H4 (cell line): Measurements from ENCODE around the gene IQGAP1. TPM values are rescaled to one million over a fixed set of nuclear protein-coding genes. Genes with fewer than 3 reads are reported as not detected.

Source experiments
- DNase-seq: peaks from one replicate; pipeline ENCODE4 v3.0.0-alpha.2; 2015; ENCODE audit warnings: low spot score
- total RNA-seq: library from RNA; depleted of rRNA; stranded (reverse); fragments of >200 nt; shearing (Covaris generic); gene quantifications from 2 replicates; pipeline ENCODE4 v1.2.3, GENCODE V29; 2014

IQGAP1 gene
- total RNA-seq, 1 experiment from 2014 or later: 53.3 TPM

- no peak for DNase-seq
Measured at GRCh38 chr15:90441027-90441426, 53.0 kb downstream of the IQGAP1 start.

- DNase-seq: no peak
Measured at GRCh38 chr15:90442423-90442822, 54.4 kb downstream of the IQGAP1 start.

GRCh38 chr15:90449206-90449735 lies 61.2 kb downstream of the IQGAP1 start:
- no peak for DNase-seq

GRCh38 chr15:90451053-90451850 lies 63.2 kb downstream of the IQGAP1 start:
- DNase-seq: peak; percentile 41

- DNase-seq: no peak
Measured at GRCh38 chr15:90456236-90456635, 68.2 kb downstream of the IQGAP1 start.

- no peak for DNase-seq
Measured at GRCh38 chr15:90458061-90458460, 70.0 kb downstream of the IQGAP1 start.

- DNase-seq: no peak
Measured at GRCh38 chr15:90459368-90459767, 71.3 kb downstream of the IQGAP1 start.

- no peak for DNase-seq
Measured at GRCh38 chr15:90460142-90460824, 72.2 kb downstream of the IQGAP1 start.

GRCh38 chr15:90463381-90463780 lies 75.3 kb downstream of the IQGAP1 start:
- peak; percentile 15 for DNase-seq

- no peak for DNase-seq
Measured at GRCh38 chr15:90465140-90465929, 77.3 kb downstream of the IQGAP1 start.

- DNase-seq: no peak
Measured at GRCh38 chr15:90465930-90466567, 78.0 kb downstream of the IQGAP1 start.

- no peak for DNase-seq
Measured at GRCh38 chr15:90469723-90470122, 81.7 kb downstream of the IQGAP1 start.

GRCh38 chr15:90470453-90470852 lies 82.4 kb downstream of the IQGAP1 start:
- DNase-seq: no peak

- DNase-seq: no peak
Measured at GRCh38 chr15:90471126-90471525, 83.1 kb downstream of the IQGAP1 start.

- no peak for DNase-seq
Measured at GRCh38 chr15:90471769-90472168, 83.7 kb downstream of the IQGAP1 start.

- DNase-seq: no peak
Measured at GRCh38 chr15:90478846-90479481, 90.9 kb downstream of the IQGAP1 start.

GRCh38 chr15:90479656-90480055 lies 91.6 kb downstream of the IQGAP1 start:
- no peak for DNase-seq

GRCh38 chr15:90481023-90481422 lies 93.0 kb downstream of the IQGAP1 start:
- DNase-seq: no peak

GRCh38 chr15:90482124-90483011 lies 94.3 kb downstream of the IQGAP1 start:
- peak; percentile 40 for DNase-seq

- DNase-seq: no peak
Measured at GRCh38 chr15:90483012-90483307, 94.9 kb downstream of the IQGAP1 start.
